GM23248 (cell line): ENCODE data around the gene COX7A2L.

Source experiments
- EZH2 ChIP-seq: fragments of 200-600 bp; sonication (generic); IDR thresholded peaks from 2 replicates; pipeline ENCODE4 v1.6.1; 2018; ENCODE audit warnings: antibody characterized with exemption, mild to moderate bottlenecking; ENCODE audit not compliant: insufficient read depth, poor library complexity, severe bottlenecking
- EZH2phosphoT487 ChIP-seq: fragments of 200-600 bp; sonication (generic); IDR thresholded peaks from 2 replicates; pipeline ENCODE4 v1.6.1; 2018; ENCODE audit warnings: antibody characterized with exemption, moderate library complexity, mild to moderate bottlenecking, low read depth; ENCODE audit not compliant: insufficient read depth

- TF ChIP-seq EZH2phosphoT487 (no peak), EZH2 (no peak)
Observed at GRCh38 chr2:42378415-42378814, 17.4 kb upstream of the COX7A2L start.
